GM10248 (cell line): ENCODE results near the gene KIT.

Experiments used
- CTCF ChIA-PET: fragments of 300-600 bp; sonication (Branson Sonifier 250); formaldehyde crosslinking; extraction: SDS; loops from one replicate; lab custom pipeline; 2021; ENCODE audit warnings: antibody characterized with exemption; lab: Yijun Ruan, JAX
- POLR2A ChIA-PET: fragments of 350-650 bp; sonication (Branson Sonifier 250); formaldehyde crosslinking; extraction: SDS; loops from one replicate; lab custom pipeline; 2020; ENCODE audit warnings: antibody characterized with exemption; lab: Yijun Ruan, JAX
- DNase-seq: peaks from one replicate; pipeline ENCODE4 v3.0.0; 2012; ENCODE audit errors: extremely low spot score
- TF ChIP-seq, protein P1 (sequence below): IDR thresholded peaks from 2 replicates; pipeline ENCODE4 v1.5.1; 2012; ENCODE audit warnings: mild to moderate bottlenecking, low read depth; ENCODE audit errors: extremely low read depth, missing control alignments, control extremely low read depth

Gene KIT

DNA sequence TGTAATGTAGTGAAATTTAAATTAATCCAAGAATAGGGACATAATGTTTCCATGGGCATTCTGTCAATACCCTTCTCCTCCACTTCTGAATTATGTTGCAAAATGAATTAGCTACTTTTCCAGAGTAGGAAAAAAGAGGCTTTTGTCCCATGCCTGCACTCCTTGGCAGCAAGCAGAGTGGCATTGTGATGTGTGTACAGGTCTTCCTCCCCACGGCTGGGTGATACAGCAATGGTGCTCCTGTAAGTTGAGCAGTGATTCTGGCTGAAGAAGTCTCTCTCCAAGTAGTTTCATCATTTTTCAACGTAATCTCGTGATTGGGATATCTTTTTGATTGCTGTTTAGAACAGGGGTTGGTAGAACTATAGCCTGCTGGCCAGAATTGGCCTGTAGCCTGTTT is 59.9 kb downstream of the KIT start:
- DNase-seq = no peak
- POLR2A ChIA-PET = no interaction called here
- TF ChIP-seq, protein P1, sequence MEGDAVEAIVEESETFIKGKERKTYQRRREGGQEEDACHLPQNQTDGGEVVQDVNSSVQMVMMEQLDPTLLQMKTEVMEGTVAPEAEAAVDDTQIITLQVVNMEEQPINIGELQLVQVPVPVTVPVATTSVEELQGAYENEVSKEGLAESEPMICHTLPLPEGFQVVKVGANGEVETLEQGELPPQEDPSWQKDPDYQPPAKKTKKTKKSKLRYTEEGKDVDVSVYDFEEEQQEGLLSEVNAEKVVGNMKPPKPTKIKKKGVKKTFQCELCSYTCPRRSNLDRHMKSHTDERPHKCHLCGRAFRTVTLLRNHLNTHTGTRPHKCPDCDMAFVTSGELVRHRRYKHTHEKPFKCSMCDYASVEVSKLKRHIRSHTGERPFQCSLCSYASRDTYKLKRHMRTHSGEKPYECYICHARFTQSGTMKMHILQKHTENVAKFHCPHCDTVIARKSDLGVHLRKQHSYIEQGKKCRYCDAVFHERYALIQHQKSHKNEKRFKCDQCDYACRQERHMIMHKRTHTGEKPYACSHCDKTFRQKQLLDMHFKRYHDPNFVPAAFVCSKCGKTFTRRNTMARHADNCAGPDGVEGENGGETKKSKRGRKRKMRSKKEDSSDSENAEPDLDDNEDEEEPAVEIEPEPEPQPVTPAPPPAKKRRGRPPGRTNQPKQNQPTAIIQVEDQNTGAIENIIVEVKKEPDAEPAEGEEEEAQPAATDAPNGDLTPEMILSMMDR = no peak
- CTCF ChIA-PET = interaction anchor here (2.1 kb wide), 1 partner anchor 11 kb away, joined by 7 read pairs; no protein-coding TSS in a partner anchor

DNA sequence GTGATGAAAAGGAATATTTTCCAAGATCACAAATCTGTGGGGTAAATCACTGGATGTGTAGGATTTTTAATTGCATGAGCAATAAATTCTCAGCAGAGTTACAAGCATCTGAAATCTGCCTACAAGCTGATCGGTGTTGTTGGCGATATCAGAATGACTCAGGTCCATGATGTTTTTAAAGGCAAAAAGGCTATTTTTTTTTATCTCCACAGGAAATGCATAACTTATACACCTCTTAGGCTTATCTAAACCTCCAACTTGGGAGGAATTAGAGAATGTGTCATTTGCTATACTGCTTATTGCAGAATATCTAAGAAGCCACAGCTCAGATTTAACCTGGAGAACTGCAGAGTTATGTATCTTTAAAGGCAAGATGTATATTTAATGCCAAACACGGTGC is 61.6 kb downstream of the KIT start:
- CTCF ChIA-PET = interaction anchor here (1.0 to 2.0 kb wide), 2 partner anchors 9 to 11 kb away, joined by 3 to 4 read pairs; no protein-coding TSS in a partner anchor
- DNase-seq = no peak
- POLR2A ChIA-PET = no interaction called here
- TF ChIP-seq, protein P1 = no peak

DNA sequence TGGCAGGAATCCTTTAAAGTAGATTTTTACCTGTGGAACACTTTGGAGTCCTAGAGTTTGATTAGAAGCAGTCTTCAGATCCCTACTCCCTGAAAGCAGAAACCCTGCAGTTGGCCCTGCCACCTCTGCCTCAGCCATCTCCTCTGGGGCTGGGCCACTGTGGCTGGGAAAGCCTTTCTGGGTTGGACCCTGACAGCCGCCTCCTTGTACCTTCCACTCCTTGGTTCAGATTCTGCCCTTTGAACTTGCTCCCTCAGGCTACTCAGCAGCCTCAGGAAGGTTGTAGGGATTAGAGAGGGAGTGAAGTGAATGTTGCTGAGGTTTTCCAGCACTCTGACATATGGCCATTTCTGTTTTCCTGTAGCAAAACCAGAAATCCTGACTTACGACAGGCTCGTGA is 65.5 kb downstream of the KIT start:
- TF ChIP-seq, protein P1 = no peak
- CTCF ChIA-PET = no interaction called here
- no peak for DNase-seq
- POLR2A ChIA-PET = no interaction called here

DNA sequence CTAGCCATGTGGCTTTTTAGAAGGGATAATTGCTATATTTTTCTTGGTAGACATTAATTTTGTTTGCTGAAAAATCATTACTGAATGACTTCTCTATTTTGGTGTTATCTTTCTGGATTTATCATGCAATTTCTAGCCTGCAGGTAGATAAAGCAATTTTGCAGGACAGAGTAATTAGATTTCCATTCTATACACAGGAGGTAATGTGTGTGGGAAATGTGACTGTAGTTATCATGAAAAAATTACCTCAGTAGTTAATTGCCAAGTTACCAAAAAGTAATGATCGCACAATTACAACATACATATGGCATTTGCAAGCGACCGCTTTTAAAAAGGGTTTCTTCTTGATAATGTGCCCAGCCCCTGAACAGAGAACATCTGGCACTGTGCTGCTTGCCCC is 66.1 kb downstream of the KIT start:
- CTCF ChIA-PET = no interaction called here
- TF ChIP-seq, protein P1 = no peak
- POLR2A ChIA-PET = no interaction called here
- no peak for DNase-seq

DNA sequence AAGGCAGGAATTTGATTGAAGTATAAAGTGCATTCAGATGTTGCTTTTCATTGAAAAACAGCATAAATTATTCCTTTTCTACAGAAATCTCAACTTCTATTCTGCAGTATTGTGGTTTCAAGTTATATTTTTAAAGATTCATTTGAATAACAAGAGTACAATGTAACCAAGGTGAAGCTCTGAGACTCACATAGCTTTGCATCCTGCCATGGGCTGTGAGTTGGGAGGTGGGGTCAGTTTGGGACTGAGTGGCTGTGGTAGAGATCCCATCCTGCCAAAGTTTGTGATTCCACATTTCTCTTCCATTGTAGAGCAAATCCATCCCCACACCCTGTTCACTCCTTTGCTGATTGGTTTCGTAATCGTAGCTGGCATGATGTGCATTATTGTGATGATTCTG is 69.2 kb downstream of the KIT start:
- TF ChIP-seq, protein P1 = no peak
- CTCF ChIA-PET = interaction anchor here (0.8 to 1.4 kb wide), 3 partner anchors 8 to 28 kb away, joined by 3 to 4 read pairs (median 3); no protein-coding TSS in a partner anchor

DNA sequence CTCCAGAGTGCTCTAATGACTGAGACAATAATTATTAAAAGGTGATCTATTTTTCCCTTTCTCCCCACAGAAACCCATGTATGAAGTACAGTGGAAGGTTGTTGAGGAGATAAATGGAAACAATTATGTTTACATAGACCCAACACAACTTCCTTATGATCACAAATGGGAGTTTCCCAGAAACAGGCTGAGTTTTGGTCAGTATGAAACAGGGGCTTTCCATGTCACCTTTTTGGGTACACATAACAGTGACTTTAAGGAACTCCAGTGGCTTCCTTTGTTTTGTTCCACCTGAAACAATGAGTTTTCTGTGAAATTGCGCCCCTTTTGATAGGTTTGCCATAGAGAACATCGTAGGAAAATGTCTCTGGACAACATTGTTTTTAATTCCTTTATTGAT is 69.6 kb downstream of the KIT start:
- TF ChIP-seq, protein P1 = no peak
- ChIA-PET POLR2A (no interaction called here), CTCF (interaction anchor here (1.4 kb wide), 1 partner anchor 10 kb away, joined by 4 read pairs; no protein-coding TSS in a partner anchor)
- DNase-seq = no peak

More for the DNA sequence above, 69.2 kb downstream of the KIT start:
- DNase-seq = no peak
- POLR2A ChIA-PET = no interaction called here

DNA sequence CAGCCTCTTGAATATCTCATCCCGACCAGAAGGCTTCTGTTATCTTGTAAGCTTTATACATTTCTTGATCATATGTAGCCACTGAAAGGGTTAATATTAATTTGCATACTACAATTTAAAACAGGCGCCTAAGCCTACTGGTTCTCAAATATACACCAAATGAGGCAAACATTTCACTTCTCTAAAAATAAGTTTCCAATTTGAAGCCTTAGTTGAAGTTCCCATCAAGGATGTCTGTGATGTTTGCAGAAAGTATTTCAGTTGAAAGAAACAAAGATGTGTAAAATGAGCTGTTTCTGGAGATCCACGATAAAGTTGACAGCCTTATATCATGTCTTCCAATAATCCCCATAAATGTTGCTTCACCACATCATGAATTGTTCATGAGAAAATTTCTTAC is 70.6 kb downstream of the KIT start:
- POLR2A ChIA-PET = no interaction called here

More for the DNA sequence above, 70.6 kb downstream of the KIT start:
- CTCF ChIA-PET = no interaction called here
- no peak for DNase-seq
- TF ChIP-seq, protein P1 = no peak
